ENCODE results near the gene KREMEN1.

The KREMEN1 gene

DNA sequence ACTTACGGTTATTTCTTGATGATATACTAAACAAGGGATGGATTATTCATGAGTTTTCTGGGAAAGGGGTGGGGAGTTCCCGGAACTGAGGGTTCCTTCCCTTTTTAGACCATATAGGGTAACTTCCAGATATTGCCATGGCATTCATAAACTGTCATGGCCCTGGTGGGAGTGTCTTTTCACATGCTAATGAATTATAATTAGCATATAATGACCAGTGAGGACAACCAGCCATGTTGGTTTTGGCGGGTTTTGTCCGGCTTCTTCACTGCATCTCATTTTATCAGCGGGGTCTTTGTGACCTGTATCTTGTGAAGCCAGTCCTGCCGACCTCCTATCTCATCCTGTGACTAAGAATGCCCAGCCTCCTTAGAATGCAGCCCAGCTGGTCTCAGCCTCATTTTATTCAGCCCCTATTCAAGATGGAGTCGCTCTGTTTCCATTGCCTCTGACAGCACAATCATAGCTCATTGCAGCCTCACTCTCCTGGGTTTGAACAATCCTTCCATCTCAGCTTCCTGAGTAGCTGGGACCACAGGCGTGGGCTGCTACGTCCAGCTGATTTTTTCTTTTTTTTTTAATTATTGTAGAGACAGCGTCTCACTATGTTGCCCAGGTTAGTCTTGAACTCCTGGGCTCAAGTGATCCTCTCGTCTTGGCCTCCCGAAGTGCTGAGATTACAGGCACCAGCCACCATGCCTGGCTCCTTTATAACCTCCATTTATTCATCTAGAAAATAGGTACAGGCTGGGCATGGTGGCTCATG is 80.3 kb downstream of the KREMEN1 start:
- no peak for DNase-seq

DNA sequence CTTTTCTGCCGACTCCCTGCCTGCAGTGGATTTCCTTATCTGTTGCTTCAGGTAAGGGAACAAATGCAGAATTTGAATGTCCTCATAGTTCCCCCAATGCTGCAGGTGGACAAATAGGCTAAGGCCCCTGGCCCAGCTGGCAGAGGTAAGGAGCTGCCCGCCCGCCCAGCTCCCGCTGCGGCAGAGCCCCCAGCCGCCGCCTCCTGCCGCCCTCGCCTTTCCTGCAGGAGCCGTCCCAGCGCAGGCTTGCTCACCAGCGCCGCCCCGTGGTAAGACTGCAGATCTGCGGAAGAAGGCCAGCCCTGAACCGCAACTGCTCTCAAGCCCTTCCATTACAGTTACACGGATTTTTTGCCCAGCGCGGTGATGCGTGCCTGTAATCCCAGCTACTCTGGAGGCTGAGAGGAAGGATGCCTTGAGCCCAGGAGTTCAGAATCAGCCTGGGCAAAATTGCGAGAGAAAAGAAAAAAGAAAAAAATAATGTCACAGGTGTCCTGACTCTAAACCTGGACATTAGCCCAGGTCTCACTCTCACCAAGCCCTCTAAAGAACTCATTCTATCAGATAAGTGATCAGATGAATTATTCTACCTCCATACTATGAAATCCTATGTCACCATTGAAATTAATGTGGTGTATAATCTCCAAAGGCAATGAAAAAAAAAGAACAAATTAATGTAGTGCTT is 81.7 kb downstream of the KREMEN1 start:
- DNase-seq = no peak

DNA sequence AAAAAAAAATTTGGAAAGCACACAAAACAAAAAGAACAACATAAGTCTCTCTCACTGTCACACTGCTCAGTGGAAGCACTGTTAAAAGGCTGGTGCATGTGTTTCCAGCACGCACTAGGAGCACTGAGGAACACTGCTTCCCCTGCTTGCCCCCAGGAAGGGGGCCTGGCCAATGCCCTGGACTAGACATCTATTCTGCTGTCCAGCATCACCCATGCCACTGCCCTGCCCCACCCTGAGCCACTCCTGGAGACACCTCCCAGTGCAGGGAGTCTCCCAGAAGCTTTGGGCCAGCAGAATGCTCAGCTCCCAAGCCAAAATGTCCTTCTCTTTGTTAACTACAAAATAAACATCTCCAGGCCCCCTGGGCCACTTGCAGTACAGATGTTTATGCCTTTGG is 83.1 kb downstream of the KREMEN1 start:
- no peak for DNase-seq

GRCh38 chr22:29156507-29156906 is 83.7 kb downstream of the KREMEN1 start:
- DNase-seq = no peak

- DNase-seq = no peak
Observed at GRCh38 chr22:29157759-29158535, 85.1 kb downstream of the KREMEN1 start.

DNA sequence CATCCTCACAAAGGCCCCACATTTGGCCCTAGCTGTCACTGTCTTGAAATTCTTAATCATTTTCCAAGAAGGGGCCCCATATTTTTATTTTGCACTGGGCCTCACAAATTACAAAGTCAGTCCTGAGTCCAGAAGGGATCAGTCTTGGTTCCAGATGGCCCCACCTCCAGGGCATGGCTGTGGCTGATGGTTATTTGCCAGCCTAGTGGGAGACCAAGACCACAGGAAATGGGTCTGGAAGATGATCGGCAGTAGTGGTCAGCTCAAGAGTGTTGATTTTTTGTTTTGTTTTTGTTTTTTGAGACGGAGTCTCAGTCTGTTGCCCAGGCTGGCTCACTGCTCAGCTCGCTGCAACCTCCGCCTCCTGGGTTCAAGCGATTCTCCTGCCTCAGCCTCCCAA is 85.7 kb downstream of the KREMEN1 start:
- DNase-seq = no peak

DNA sequence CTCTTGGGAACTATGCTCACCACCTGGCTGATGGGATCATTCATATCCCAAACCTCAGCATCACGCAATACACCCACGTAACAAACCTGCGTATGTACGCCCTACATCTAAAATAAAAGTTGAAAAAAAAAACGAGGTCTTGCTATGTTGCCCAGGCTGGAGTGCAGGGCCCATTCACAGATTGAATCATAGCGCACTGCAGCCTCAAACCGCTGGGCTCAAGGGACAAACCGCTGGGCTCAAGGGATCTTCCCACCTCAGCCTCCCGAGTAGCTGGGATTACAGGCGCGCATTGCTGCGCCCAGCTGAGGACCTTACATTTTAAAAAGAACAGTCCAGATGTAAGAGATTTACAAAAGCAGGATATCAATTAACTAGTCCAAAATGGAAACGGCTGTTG is 91.0 kb downstream of the KREMEN1 start:
- no peak for DNase-seq

DNA sequence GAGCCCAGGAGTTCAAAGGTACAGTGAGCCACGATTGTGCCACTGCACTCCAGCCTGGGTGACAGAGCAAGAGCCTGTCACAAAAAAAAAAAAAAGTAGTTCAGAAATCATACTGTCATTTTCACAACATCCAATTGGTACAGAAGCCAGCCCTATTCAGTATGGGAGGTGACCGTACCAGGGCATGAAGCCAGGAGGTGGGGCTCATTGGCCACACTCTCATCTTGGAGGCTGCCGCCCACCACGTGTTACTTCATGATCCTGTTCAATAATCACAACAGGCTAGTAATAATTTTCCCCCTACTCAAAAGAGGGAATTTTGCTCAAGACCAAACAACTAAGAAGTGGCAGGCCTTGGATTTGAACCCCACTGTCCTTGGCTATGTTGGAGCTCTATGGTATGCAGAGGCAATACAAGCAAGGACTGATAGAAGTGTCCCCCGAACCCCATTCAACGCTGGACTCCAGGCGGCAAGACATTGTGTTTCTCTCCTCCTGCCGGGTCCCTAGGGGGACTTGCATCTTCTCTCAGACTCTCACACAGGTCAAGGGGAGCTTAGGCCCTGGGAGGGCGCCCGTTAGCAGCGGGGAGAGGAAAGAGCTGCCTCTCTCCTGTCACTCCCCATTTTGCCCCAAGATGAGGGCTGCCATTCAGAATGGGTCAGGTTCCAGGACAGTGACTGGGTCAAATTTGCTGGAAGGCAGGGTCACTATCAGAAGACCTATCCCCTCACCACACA is 92.7 kb downstream of the KREMEN1 start:
- no peak for DNase-seq

- DNase-seq = no peak
Observed at GRCh38 chr22:29166180-29166579, 93.3 kb downstream of the KREMEN1 start.

DNA sequence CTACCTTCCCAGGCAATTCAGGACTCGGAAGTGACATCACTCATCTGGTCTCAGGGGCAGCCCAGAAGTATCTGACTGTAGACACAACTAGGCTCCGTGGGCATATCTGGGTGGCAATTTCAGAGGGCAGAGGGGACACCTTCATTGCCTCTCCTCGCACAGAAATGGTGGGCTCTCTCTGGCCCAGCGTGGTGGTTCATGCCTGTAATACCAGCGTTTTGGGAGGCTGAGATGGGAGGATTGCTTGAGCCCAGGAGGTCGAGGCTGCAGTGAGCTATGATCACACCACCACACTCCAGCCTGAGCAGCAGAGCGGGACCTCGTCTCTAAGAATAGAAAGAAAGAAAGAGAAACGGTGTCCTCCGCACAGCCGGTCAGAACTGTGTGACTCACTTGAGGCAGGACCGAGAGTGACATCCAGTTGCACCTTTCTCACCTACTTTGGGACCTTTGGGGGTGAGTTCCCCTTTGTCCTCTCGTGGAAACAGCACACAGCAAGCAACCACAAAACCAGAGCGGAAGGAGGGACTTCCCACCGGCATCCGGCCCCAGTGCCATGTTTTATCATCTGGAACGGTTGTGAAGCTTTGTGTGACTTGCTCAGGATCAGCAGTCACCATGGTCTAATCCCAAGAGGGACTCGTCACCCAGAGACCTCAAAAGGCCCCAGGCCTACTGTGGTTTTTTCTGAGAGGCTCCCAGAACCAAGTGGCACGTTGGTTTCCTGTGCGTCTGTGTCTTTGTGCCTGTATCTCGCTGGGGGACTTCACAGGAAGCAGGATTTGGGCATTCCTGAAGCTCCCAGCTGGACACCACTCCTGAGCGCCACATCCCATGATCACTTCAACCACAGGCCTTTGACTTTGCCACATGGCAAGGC is 94.4 kb downstream of the KREMEN1 start:
- DNase-seq = no peak

GRCh38 chr22:29171721-29172120 is 98.9 kb downstream of the KREMEN1 start:
- DNase-seq = no peak

DNA sequence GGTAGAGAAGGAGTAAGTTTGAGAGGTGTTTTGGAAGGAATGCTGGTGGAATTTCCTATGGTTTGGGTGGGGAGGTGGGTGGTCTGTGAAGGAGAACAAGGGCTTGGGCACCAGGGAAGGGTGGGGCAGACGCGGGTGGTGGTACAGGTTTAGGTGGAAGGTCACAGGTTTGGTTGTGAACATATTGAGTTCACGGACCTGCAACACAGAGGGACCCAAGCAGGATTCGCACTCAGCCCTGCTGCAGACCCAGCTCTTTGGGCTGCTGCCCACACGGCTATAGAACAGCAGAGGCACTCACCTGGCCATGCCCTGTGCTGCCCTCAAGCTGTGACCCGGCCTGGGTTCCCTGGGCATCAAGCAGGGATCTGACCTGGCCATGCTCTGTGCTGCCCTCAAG is 99.4 kb downstream of the KREMEN1 start:
- DNase-seq = no peak

GRCh38 chr22:29175312-29175835 is 102.5 kb downstream of the KREMEN1 start:
- no peak for DNase-seq

GRCh38 chr22:29183971-29184848 is 111.4 kb downstream of the KREMEN1 start:
- DNase-seq = no peak

DNA sequence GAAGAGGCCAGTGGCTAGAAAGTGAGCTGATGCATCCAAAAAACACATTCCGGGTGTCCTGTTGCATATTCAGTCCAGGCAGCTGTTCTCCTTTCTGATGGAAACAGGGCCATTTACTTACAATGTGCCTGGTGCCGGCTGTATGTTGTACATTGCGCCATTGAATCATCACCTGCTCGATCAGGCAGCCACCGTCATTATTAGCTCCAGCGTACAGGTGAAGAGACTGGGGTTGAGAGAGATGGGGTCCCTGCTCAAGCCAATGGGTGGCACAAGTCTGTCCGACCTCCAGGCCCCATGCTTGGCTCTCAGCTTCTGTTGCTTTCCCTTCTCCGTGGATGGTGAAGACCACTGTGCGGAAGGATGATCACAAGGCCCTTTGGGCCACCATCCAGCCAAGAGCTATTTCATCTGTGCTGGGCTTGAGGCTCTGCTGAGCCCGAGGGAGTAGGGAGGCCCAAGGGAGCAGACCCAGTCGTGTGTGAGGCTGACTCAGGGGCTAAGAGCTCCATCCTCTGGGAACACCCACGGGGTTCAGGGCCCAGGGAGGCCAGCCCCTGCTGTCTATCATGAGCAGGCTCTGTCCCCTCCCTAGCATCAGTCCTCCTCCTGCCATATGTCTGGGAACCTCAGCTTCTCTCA is 112.1 kb downstream of the KREMEN1 start:
- DNase-seq = no peak

- no peak for DNase-seq
Observed at GRCh38 chr22:29186302-29186701, 113.5 kb downstream of the KREMEN1 start.

GRCh38 chr22:29187831-29188230 is 115.0 kb downstream of the KREMEN1 start:
- DNase-seq = no peak

GRCh38 chr22:29190051-29190450 is 117.2 kb downstream of the KREMEN1 start:
- no peak for DNase-seq

DNA sequence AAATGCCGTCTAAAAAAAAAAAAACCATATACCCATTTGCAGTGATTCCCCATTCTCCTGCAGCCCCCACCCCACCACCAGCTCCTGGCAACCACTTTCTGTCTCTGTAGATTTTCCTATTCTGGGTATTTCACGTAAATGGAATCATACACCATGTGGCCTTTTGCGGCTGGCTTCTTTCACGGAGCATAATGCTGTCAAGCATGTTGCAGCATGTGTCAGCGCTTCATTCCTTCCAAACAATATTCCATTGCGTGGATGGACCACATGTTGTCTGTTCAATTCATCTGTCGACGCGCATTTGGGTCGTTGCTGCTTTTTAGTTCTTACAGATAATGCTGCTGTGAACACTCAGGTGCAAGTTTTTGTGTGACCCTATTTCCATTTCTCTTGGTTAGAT is 118.1 kb downstream of the KREMEN1 start:
- DNase-seq = no peak

DNA sequence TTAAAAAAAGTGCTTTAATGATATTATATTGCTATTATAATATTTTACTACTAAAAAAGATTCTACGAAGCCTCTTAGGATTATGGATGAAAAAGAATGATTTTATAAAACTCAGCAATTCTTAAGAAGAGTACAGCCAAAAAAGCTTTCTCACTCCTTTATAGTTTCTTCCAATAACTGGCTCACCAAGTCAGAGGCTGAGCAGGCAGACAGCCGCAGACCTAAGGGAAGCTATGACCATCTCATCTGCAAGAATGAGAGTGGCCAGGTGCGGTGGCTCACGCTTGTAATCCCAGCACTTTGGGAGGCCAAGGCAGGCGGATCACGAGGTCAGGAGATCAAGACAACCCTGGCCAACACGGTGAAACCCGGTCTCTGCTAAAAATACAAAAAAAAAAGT is 120.2 kb downstream of the KREMEN1 start:
- DNase-seq = no peak
